ENCODE results near the gene TSC22D1.

The TSC22D1 gene

DNA sequence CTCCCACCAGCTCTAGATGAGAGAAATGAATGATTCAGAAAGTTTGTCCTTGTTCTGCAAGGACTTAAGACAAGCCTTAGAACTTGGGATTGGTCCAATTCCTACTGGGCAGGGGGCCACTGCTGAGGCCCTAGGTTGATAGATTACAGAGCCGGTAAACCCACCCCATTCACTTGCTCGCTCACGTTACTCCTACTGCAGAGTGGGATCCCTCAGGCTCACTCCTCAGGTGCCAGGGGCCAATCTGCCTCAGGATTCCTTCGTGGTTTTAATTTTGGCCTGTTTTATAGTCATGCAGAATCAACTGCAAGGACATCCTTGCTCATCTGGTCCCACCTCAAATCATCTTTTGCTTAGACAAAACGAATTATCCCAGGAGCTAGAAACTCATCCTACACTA, 143.5 kb downstream of the TSC22D1 start:
- no peak for DNase-seq (ENCODE audit: low spot score)

DNA sequence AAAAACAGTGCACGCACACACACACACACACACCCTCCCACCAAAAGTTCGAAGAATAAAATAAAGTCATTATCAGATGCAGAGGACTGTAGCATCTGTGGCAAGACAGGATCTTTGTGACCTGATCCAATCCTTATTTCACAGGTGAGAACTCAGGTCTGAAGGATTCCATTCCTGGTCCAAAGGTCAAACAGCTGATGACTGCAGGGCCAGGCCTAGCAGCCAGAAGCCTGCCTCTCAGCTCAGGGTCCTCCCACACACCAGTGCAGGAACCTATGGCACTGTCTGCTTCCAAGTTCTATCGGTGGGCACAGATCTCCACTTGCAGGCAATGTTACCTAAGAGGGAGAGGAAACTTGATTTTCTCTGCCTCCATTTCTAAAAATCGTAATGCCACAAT, 145.0 kb downstream of the TSC22D1 start:
- DNase-seq (ENCODE audit: low spot score) = no peak

DNA sequence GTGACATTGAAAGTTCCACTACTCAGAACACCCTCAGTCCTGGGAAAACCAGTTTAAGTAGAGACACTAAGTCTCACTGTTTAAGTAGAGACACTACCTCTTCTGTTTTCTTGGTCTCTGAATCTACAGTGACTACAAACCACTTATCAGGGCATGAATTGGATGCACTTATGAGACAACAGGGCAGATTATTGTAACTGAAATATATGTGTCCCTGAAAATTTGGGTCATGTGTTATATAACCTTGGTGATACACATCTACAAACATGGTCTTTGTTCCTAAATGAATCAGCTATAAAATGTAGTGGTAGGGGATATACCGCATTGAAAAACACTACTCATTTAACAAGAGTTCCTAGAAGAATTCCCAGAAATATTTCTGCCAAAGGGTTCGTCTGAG, 146.8 kb downstream of the TSC22D1 start:
- no peak for DNase-seq (ENCODE audit: low spot score)

DNA sequence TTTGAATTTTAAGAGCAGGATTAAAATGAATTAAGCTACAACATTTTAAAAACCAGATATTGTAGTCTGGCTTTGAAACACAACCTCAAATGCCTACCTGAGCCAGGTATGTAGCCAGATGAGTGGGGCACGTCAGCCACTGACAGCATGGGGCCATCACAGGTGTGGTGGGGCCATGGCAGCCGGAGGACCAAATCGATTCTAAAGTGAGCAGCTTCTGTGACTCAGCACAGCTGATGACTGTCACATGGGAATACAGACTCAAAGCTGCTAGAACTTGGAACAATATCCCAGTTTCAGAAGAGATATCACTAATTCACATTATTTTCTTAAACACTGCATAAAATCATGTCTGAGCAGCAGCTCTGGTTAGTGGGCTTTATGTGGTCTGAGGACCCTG, 149.7 kb downstream of the TSC22D1 start:
- DNase-seq (ENCODE audit: low spot score) = no peak

DNA sequence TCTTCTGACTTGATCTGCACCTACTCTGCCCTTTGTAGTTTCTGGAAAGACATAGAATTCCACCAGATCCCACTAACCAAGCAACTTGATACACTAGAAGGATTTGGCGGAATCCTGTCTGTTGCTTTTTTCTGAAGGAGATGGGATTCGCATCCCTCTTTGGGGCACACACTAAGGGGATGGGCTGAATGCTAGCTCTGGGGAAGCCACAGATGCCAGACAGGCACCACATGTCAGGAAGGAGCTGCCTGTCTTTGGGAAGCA, 150.4 kb downstream of the TSC22D1 start:
- no peak for DNase-seq (ENCODE audit: low spot score)

DNA sequence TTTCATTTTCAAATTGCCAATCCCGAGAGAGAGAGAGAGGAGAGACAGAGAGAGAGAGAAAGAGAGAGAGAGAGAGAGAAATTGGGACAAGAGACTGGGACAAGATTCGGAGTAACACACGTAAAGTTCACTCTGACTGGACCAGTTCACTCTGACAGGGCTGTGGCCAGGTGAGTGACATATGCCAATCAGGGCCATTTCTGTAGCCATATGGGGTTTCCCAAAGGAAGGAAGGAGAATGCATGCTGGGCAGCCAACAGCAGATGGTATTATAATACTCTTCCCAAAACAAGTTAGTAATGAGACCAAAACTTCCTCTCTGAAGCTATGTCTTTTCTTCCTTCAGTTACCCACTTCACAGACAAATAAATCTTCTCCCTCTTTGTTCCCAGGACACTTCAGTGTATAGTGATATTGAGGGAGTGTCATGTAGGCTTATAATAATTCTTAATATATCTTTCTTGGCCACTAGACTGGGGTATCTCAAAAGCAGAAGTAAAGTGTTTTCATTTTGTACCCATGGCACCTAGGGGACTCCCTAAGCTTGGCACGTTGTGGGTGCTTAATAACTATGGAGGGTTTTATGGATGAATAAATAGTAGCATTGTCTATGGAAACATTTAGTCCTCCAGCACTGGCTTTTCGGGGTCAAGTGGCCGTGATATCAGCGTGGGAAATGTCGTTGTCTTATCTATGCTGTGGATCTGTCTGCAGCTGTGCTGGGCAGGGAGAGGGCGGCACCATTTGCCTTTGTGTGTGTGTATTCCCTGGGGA, 150.9 kb downstream of the TSC22D1 start:
- DNase-seq (ENCODE audit: low spot score) = peak; percentile 62

DNA sequence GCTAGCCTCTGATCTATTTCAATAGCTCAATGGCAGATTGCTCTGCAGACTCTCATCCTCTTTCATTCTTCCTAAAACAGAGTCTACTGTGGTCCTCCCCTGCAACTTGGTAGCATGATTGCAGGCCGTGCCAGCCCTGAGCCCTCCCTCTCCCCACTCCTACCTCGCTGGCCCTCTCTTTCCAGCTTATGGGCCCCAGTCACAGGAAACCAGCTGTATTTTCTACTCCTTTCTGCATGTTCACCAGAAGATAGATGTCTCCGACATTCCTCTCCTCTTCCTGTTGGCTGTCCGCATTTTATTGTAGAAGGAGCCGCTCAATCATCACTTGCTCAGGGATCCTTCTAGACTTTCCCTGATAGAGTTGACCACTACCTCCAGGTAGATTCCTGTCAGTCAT, 152.3 kb downstream of the TSC22D1 start:
- no peak for DNase-seq (ENCODE audit: low spot score)

DNA sequence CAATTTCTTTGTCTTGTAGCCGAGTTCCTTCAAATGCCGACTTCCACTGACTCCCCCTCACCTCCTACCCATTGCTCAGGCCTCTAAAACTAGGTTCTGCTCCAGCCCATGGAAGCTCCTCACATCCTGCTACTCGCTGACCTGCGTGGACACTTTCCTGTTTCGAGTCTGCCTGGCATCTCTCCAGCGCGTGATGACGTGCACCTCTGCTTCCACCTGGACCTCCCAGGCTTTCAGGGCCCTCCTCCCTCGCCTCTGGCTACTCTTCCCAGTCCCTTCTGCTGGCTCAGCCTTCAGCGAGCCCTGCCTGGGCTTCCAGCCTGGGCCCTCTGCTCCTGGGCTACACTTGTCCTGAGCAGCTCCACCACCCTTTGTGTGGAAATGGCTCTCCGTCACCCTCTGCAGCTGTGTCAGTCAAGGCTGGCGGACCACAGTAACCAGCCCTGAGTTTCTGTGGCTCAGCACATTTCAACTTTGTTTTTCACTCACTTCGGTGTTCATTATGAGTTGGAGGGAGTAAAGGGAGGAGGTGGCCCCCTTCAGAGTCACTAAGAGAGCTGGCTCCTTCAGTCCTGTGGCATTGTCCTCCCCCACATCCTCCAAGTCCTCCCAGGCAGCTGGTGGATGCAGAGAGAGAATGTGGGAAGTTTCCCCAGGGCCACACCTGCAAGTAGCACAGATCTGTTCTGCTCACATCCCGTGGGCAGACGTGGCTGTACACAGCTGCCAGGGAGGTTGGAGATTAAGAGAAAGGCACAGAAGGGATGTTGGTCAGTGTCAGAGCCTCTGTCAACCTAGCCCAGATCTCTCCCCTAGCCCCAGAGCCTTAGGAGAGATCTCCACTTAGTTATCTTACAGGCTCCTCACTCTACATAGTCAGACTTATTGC, 153.1 kb downstream of the TSC22D1 start:
- DNase-seq (ENCODE audit: low spot score) = no peak

DNA sequence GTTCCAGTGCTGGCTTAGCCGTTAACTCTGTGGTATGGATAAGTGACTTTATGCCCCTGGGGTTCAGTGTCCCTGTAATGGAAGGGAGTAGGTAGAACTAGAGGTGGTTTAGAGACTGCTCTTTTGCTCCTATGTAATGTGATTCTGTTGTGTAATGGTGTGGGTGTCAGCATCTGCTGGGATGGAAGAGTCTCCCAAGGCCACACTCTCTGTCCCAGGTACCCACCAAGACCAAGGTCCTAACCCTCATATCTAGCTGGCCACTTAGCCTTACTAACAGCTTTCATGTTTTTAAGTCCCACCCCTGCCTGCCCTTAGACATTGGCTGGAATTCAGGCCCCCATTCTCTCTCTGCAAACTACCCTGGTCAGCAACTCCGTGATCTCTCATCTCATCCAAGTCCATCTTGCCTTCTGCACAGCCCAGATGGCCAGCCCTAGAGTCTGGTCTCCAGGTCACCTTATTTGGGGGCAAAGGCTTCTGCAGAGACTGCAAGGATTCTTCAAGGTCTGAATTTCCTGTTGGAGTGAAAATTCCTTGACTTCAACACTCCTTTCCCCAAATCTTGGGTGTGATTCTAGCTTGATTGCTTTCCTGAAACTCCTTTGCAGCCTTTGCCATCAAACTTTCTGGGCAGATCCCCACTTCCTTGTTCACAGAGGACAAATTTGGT, 154.1 kb downstream of the TSC22D1 start:
- no peak for DNase-seq (ENCODE audit: low spot score)

DNA sequence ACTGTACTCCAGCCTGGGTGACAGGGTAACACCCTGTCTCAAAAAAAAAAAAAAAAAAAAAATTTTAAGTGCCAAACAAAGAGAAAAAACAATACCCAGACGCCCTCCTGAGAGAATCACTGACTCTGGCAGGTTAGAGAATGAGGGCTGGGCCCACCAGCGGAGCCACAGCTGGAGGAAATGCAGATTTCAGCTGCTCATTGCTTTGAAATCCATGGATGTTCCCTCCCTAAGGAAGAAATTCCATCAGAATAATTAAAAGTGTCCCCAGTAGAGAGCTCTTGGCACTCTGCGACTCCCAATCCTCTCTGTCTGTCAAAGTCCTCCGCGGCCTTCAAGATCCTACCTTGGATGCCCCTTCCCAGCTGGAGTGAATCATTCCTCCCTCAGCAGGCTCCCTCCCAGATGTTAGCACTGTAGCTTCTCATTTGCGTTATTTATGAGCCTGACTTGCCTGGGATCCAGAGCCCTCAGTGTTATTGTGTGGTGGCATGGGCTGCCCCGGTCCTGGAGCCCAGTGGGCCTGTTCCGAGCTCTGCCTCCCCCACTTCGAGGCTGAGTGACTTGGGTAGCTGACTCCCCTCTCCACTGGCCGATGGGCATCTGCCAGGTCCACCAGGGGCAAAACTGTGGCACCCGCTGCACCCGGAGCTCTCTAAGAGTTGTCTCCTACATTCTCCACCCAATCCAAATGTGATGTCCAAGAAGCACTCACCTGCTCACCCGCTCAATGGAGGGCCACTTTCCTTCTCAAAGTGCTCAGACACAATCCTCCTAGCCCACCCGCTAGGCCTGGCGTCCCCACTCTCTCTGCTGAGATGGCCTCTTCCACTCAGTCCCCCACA, 155.5 kb downstream of the TSC22D1 start:
- no peak for DNase-seq (ENCODE audit: low spot score)

DNA sequence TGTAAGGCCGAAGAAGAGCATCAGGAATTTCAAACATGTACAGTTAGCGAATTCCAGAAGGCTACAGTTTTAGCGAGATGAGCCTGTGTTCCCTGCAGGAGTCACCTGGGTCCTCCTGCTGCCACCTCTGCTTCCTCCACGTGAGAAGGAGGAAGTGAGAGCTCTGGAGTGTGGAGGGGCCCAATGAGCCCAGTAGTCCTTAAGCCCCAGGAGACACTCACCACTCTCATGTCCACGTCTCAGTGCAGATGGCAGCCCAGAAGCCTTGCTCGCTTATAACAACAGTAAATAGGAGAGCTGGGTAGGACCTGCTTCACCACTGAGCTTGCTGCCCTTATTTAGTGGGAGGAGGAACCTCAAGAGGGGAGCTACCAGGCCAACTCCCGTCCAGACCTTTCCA, 158.3 kb downstream of the TSC22D1 start:
- no peak for DNase-seq (ENCODE audit: low spot score)

DNA sequence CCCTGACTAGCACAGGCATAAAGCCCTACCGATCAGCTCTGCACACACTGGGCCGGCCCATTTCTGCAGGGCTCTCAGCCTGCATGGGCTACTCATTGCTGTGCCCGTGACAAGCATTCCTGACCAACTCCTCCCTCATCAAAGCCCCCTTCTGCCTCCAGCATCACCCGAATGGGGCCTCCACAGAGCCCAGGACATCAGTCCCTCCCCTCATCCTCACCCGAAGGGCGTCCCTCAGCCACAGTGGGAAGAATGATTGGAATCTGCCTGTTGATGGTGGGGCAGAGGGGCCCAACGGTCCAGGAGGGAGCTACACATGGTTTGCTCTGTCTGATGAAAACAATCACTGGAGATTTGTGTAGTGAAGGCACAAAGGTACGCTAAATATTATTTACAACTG, 158.7 kb downstream of the TSC22D1 start:
- DNase-seq (ENCODE audit: low spot score) = no peak

DNA sequence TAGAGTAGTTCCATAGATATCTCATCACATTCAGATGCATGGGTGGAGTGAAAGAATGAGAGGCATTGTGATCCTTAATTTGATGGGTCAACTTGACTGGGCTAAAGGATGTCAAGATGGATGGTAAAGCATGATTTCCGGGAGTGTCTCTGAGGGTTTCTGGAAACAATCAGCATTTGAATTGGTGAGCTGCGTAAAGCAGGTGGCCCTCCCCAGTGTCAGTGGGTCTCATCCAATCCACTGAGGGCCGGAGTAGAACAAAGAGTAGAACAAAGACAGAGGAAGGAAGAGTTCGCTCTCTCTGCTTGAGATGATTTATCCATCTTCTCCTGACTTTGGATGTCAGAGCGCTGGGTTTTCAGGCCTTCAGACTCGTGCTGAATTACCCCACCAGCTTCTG, 159.4 kb downstream of the TSC22D1 start:
- no peak for DNase-seq (ENCODE audit: low spot score)

DNA sequence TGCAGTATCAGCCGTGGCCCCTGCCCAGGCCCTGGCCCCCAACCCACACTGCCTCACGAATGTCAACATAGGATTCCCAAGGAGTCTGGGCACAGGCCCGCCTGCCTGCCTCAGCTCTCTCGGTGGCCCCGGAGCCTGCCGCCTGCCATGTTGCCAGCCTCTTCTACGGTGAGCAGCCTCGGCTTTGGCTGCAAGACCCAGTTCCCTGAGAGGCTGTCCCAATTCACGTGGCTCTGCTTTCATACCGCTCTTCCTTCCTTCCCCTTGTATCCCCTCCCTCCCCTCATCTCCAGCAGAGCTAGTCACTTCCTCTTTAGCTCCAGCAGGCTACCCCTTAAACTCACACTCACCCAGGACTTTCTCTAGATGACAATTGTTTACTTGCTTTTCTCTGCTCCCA, 159.8 kb downstream of the TSC22D1 start:
- no peak for DNase-seq (ENCODE audit: low spot score)

DNA sequence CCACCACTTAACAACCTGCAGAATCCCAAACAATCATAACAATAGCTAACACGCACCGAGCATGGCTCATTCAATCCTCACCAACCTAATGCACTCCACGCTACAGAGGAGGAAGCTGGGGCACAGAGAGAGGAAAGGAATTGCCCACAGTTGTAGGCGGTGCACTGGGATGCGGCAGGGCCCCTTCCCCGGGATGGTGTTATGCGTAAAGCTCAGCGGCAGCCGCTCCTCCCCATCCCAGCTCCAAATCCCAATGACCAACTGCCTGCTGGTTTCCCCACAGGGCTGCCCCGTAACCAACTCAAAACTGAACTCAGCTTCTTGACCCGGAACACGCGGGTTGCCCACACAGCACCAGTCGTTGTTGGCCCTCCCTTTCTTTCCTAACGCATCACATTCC, 160.3 kb downstream of the TSC22D1 start:
- DNase-seq (ENCODE audit: low spot score) = no peak

DNA sequence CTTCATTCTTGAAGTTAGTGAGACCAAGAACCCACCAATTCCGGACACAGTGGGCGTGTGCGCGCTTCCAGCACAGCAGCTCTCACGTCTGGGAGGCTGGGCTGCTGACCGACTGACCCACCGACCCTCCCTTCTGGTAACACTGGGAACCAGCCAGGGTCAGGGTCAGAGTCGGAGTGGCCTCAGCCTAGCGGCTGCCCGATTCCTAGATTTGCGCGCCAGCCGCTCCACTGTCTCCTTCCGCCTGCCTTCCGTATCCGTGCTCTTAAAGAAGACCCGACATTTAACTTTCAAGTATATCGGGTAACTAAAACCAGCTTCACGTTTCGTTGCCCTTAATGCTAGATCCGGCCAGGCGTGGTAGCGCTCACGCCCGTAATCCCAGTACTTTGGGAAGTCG, 161.4 kb downstream of the TSC22D1 start:
- DNase-seq (ENCODE audit: low spot score) = no peak

DNA sequence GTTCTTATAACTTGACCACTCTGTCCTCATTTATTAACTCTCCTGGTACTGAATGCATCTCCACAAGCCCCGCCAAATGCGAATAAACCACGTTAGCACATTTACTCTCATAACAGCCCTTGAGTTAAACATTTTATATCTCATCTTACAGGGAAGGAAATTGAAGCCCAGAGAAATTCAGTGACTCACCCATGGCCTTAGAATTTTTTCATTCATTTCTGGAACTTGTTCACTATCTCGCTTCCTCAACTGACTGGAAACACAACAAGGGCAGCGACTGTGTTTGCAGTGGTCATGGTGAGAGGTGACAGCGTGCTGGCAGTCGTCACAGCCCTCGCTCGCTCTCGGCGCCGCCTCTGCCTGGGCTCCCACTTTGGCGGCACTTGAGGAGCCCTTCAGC, 163.0 kb downstream of the TSC22D1 start:
- DNase-seq (ENCODE audit: low spot score) = no peak

DNA sequence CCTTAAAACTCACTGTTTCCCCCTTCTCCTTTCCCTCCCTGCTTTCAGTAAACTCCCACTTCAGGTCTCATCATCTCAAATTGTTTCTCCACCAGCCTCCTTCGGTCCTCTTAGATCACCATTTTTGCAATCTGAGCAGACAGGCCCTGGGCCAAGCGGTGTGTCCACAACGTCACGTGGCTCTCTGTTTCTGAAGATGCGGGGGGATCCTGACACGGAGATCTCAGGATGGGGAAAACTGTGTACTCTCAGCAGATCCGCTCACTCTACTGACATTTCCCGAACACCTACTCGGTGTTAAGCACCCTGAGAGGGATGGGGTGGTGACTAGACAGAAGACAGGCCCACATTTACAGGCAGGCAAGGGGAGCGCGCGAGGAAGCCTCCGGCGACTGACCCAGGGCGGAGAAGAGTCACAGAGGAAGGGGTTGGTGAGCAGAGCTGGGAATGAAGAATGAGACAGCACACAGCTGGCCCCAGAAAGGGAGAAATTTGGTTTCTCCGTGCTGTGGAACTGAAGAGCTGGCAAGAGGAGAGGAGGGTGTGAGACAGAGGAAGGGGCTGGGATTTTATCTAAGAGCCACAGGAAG, 163.7 kb downstream of the TSC22D1 start:
- DNase-seq (ENCODE audit: low spot score) = no peak

DNA sequence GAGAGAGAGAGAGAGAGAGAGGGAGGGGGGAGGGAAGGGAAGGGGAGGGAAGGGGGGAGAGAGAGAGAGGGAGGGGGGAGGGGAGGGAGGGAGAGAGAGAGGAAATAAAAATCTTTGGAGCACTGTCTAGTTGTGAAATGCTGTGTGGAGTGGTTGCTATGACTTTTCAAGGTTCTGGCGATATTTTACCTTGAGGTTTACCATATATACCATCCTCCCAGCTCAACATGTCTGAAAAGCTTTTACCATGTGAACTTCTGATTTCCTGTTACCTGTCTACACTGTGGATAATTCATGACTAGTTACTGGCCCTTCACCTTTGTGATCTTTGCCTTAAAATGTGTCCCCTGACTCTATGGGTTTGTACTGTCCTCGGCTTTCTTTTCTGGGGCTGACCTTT, 164.3 kb downstream of the TSC22D1 start:
- no peak for DNase-seq (ENCODE audit: low spot score)

DNA sequence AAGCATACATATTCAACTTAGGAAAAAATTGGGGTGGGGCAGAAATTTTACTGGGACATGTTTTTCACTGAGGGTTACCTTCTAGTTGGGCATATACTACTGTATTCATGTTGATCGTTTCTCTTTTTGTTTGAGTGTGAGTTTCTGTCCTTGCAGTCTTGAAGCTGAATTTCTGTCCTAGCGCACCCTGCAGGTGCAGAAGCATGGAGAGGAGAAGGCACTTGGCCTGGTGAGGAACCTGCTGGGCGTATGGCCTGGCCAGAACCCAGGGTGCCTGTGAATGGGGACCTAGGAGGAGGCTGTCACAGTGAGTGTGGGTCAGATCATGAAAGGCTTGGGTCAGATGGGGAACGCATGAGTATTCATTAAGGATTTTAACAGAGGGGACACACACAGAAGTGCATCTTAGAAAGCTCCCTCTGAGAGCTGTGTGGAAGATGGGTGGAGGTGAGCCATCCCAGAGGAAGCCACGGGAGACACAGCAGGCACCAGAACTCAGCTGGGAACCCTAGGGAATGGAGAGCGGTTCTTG, 165.7 kb downstream of the TSC22D1 start:
- DNase-seq (ENCODE audit: low spot score) = no peak

DNA sequence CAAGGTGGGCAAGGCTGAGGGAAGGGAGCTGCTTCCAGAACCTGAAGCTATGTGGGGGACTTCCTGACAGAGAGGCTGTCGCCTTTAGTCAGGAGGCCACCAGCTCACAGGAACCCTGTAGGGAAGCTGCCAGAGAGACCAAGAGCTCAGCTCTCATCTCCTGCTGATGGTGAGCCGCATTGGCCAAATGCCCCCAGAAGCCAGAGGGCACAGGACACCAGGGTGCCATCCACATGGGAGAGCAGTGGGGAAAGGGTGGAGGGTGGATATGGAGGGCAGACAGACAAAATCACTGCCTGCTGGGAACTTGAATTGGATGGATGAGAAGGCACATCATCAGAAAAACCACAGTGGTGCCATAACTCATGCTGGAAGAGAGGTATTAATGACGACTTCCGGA, 166.5 kb downstream of the TSC22D1 start:
- DNase-seq (ENCODE audit: low spot score) = no peak

All from SK-N-DZ (cell line).